Measurements from ENCODE around the gene RPS24.

RPS24 gene

DNA sequence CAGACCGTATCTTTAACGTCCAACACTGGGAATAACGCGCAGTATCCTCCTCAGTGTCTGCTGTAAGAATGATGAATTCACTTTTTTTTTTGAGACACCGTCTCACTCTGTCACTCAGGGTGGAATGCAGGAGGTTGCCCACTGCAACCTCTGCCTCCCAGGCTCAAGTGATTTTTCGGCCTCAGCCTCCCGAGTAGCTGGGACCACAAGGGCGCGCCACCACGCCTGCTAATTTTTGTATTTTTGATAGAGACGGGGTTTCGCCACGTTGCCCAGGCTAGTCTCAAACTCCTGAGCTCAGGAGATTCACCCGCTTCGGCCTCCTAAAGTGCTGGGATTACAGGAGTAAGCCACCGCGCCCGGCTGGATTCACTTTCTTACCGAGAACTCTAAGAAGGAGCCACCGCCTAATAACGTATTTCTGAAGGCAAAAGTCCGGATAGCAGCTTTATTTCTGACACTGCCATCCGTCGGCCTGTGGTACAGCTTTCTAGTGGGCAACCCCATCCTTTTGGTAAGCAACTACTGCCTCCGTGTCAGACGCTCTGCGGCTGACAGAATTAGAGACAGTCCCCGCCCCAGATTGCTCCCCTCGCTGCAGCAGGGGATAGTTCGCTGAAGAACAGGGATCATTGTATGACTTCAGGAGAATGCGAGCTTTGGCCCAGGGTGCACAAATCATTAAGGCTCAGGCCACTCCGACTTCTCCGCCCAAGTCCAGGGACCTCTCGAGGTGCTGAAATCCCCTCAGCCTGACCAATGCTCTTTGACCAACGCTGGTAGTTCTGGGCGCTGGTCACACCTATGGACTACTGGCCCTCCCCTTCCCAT lies 5.0 kb upstream of the RPS24 start:
- DNase-seq = no peak

DNA sequence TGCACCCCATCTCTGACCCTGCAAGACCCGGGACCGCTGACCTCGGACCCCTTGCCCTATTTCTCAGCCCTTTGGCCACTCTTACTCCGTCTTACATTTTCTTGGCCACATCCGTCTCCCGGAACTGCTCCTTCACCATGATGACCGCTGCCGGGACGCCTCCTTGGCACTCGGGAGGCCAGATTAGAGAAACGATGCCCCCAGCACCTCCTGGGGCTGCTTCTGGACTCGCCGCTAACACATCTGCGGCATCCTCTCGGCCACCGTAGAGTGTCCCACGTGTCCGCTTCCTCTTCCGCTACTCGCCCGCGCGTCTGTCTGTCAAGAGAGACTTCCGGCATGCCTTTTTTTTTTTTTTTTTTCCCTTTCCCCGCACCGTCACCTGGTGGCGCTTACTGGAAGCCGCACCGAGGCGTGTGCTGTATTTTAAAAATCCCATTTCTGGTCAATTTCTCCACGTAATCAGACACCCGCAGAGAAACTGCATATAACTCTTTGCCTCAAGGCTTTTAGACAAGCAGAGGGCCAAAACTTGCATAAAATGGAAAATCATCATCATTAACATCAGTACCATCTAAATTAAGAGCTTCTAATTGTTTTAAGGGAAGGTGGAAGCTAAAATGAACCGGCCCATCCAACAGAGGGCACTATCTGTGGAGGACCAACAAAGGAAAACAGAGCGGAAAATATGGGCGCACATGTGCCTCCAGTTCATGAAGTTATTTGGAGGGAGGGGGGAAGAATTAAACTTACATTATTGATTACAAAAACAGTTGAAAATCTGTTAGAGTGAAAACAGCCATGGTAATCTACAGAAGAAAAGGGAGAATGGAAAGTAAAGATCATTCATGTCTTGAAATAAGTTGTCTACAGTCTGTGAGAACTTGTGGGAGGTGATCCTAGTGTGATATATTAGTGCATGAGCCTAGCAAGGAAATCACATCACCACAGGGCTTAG lies 4.1 kb upstream of the RPS24 start, which contains the start of gene POLR3A:
POLR3A (minus strand) TSS at position 247 of the 958 bp plus-strand sequence; CDS start at position 139, 108 bp downstream.
- DNase-seq = peak; percentile 52

DNA sequence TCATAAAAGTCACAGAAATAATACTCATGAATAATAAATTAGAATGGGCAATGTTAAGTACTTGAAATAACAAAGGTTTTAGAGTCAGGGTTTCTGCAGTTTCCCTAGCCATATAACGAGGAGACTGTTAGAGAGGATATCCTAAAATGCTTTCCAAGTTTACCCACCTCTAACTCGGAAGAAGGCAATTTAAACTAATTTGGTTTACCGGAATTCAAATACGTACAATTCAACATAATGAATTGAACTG lies 351 bp upstream of the RPS24 start:
- DNase-seq = no peak

DNA sequence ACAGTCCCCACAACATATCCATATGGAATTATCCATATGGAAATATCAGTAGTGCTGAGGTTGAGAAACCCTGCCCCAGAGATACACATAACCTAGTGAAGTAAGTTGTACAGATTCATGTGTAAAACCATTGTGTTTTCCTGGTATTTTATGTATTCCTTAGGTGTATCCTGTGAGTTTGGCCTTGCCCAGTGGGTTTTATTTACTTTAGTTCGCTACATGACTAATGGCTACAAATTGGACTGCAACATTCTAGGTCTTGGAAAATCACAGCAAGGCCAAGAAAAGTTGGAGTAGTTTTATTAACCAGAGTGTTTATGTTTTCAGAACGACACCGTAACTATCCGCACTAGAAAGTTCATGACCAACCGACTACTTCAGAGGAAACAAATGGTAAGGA lies 1.4 kb downstream of the RPS24 start:
- no peak for DNase-seq

DNA sequence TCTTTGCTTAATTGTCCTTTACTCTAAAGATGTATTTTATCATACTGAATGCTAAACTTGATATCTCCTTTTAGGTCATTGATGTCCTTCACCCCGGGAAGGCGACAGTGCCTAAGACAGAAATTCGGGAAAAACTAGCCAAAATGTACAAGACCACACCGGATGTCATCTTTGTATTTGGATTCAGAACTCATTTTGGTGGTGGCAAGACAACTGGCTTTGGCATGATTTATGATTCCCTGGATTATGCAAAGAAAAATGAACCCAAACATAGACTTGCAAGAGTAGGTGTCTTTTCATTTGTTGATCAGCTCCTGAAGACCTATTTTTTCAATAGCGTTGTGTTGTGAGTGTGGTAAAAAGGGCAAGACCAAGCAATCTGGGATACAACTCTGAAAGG lies 1.8 kb downstream of the RPS24 start:
- no peak for DNase-seq

DNA sequence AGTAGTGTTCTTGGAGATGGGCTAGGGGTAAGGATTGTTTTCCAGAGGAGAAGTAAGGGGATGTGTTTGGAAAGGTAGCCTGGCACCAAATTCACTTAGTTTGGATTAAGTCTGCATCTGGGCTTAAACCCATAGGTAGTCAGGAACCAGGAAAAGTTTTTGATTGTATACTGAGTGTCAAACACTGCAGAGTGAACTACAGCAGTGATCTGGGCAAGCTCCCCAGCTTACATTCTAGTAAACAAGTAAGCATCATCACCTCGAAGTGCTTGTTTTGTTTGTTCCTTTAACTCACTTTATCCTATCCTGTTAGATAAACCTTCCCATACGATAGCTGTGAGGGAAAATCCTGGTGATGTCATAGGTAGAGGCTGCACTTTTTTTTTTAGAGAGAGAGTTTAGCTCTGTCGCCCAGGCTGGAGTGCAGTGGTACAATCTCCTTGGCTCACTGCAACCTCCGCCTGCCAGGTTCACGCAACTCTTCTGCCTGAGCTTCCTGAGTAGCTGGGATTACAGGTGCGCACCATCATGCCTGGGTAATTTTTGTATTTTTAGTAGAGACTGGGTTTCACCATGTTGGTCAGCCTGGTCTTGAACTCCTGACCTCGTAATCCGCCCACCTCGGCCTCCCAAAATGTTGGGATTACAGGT lies 2.4 kb downstream of the RPS24 start:
- DNase-seq = no peak

DNA sequence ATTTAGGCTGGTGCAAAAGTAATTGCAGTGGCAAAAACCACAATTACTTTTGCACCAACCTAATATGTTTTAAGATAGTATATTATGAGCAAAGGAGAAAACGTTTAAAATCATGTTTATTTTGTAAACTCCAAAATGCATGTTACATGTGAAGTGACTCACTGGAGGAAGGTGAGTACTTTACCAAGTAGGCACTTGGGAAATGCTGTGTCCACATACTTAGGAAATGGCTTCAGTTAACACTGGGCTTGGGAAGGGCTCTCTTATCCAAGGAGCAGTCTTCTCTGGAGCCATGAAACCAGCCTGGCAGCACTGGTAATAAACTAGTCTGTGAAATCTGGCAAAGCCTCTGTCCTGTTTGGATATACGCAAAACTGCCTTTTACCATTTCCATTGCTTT lies 4.4 kb downstream of the RPS24 start:
- DNase-seq = no peak

DNA sequence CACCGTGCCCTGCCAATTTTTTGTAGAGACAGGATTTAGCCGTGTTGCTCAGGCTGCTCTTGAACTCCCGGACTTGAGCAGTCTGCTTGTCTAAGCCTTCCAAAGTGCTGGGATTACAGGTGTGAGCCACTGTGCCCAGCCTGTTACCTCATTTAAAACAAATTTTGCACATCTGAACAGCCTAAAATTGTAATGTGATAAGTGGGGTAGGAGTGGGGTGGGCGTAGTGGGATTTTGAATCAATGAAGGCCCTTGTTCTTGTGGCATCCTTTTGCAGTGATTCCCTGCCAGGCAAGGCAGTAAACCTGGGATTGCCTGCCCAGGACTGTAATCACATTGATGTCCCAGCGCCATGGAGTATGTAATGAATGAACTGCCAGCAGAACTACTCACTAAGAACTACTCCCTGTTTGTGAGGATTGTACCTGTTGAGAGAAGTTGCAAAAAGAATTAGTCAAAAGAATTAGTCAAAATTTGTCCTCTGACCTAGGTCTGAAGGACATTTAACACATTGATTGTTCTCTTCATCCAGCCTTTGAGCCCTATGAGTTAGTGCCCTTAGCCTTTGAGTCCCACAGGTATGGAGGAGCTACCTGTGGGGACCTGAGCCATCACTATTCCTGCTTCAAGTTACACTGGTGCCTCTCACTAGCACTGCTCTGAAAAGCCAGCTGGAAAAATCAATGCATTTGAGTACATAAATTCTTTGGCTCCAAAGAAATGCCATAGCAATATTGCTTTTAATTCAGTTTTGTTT lies 5.3 kb downstream of the RPS24 start:
- DNase-seq = no peak

DNA sequence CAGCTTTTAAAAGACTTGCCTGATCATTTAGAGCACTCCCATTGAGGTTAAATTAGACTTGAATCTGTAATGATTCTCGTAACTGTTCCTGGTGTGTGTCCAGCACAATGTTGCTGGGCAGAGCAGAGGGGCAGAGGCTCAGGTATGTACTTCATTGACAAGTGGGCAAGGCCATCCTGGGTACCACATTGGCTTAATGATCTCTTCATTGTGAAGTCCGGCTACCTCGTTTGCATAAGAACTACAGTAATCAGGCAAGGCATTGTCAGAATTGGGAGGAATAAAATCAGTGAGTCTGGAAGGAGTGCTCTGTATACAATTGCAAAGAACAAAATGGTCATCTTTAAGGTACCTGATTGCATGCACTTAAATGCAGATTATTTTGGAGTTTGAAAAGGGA lies 6.1 kb downstream of the RPS24 start:
- no peak for DNase-seq

DNA sequence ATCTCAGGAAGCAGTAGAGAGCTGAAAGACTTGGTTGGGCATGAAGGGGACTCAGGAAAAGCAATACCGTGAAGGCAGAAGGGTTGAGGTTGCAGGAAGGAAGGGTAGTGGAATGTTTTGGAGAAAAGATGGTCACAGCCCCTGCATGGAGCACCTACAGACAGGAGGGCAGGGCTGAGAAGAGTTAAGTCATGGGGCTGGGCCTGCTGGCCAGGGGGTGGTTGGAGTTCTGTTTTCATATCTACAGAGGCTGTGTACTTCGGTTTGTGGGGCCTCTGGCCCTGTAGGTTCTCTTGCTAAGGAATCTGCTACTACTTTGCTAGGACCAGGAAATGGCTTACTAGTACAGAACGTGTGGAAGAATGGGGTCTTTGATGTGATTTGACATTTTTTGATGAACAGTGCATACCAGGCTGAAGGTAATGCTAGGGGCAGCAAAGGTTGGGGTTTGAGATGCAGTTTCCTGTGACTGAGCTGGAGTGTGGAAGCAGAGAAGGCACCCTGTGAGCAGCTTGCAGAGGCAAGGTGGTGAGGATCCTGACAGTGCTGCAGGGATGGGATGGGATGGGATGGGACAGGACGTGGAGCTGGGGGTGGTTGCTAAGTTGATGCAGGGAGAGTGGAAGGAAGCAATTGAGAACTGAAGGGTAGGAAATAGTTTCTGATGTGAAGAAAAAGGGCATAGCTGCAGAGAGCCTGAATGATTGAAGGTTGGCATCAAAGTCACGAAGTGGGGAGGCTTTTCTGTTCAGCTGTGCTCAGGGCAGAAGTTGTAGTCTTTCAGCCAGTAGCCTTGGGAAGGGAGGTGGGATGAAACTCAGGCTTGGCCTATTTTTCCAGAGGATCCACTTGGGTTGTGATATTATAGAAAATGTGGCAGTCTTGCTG lies 7.8 kb downstream of the RPS24 start:
- no peak for DNase-seq

DNA sequence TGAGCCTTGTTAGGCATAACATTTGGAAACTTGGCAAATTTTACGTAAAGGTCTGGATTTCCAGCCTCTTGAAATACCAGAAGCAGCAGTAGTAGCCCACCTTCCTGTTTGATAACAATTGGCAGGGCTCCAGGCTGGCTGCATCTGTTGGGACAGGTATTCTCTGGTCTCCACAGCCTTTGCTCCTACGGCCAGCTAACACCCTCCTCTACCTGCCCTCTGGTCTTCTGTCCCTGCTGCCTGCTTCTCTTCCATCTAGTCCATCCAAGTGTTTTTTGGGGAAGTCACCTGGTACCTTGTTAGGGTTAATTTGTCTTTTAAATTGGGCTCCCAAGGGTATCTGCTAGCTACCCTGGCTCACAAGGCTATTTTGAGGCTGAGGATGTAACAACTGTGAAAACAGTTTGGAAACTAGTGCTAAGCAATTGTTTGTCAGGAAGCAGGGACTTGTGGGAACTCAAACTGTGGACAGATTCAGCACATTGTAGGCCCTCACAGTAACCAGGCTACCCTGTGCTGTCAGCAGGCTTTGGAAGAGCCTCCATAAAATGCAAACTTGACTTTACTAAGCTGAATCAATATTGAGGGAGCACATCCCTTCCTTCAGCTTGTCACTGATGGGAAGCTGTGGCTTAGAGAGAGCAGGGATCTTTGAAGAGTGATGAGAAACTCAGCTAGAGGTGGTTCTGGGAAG lies 8.5 kb downstream of the RPS24 start:
- DNase-seq = no peak

DNA sequence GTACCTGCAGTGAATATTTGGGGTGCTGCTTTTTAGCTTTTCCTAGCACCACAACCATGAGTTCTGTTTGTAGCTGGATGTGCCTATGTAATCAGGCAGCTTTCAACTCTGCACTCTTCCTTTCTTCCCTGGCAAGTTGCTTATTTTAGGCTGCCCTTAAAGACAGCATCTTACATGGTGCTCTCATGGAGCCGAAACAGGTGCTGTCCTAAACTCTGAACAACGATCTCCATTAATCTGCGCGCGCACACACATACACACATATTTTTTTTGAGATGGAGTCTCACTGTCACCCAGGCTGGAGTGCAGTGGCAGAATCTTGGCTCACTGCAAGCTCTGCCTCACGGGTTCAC lies 9.1 kb downstream of the RPS24 start:
- no peak for DNase-seq

DNA sequence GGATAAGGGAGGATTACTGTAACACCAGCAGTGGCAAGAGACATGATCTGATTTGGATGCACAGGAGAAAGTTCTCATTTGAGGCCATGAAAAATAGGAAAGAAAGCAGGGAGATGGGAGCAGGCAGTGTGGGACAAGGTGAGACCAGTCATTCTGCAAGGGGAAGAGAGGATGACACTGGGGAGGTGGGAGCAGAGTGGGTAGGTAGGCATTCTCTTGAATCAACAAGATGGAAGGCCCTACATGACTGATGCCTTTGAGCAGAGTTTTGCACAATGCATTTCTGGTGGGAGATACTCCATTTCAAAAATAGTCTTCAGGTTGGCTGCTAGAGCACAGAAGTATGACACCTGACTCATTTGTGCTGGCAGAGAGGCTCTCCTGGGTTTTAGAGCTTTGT lies 10.5 kb downstream of the RPS24 start:
- no peak for DNase-seq

DNA sequence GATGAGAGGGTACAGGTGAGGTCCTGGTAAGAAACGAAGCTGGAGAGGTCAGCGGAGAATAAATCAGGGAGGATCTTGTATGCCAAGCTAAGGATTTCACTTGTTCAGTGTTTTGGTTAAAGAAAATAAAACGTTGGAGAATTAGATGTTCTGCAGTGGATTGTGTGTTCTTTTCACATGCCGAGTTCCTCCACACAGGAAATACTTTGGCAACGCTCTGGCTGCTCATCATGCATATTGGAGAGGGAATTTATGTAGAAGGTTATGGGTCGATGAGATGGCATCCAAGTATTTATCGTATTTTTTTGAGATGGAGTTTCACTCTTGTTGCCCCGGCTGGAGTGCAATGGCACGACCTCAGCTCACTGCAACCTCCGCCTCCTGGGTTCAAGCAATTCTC lies 11.0 kb downstream of the RPS24 start:
- DNase-seq = no peak

DNA sequence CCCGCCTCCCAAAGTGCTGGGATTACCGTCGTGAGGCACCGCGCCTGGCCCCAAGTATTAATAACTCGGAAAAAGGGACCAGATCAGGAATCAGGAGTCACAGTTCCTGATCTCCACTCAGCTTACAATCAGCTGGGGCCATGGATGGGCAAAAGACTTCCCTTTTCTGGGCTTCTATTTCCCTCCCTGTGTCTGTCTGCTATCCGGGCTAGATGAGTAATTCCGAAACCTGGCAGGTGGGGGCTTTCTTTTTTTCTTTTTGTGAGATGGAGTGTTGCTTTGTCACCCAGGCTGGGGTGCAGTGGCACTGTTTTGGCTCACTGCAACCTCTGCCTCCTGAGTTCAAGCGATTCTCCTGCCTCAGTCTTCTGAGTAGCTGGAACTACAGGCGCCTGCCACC lies 11.6 kb downstream of the RPS24 start:
- DNase-seq = no peak

DNA sequence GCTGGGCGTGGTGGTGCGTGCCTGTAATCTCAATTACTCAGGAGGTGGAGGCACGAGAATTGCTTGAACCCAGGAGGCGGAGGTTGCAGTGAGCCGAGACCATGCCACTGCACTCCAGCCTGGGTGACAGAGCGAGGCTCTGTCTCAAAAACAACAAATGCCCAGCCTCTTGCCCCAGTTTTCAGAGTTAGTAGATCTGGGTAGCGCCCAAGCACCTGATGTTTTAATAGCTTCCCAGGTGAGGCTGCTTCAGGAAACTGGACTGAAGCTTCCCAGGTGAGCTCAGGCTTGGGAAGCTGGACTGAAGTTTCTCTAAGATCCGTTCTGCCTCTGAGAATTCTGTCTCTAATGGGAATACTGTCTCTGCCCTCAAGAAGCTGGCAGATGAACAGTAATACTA lies 12.2 kb downstream of the RPS24 start:
- DNase-seq = no peak

DNA sequence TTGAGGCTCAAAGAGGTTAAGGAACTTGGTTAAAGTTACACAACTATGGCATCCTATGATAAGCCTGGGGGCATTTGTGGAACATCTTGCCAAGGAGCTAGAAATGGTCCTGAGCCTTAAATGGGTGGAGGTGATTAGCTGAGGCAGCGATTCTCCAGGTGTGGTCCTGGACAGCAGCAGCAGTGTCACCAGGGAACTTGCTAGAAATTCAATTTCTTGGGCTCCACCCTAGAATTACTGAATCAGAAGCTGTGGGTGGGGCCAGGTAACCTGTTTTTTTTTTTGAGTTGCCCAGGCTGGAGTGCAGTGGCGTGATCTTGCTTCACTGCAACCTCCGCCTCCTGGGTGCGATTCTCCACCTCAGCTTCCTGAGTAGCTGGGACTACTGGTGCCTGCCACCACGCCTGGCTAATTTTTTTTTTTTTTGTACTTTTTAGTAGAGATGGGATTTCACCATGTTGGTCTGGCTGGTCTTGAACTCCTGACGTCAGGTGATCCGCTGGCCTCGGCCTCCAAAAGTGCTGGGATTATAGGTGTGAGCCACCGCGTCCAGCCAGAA lies 13.1 kb downstream of the RPS24 start:
- no peak for DNase-seq

DNA sequence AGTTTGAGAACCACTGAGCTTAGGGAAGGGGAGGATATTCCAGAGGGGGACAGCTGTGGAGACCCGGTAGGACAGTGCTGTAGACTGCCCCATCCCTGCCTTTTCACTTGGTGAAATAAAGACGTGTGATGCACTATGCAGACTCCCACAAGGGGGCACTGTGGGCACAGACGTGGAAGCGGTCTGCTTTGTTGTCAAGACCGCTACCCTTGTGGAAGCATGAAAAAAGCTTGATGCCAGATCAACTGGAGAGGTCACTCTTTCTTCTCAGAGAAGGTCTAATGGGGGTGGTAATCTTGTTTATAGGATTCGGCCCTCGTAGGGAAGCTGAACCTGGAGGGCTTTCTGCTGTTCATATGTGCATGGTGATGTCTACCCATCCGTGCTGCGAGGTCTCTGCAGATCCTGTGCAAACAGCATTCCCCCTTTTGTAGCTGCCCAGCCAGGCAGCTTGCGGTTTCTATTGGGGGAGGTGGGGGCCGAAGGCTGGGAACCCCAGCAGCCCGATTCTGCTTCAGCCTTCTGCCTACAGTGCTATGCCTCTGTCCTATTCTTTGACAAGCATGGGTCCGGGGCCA lies 13.7 kb downstream of the RPS24 start:
- DNase-seq = no peak

DNA sequence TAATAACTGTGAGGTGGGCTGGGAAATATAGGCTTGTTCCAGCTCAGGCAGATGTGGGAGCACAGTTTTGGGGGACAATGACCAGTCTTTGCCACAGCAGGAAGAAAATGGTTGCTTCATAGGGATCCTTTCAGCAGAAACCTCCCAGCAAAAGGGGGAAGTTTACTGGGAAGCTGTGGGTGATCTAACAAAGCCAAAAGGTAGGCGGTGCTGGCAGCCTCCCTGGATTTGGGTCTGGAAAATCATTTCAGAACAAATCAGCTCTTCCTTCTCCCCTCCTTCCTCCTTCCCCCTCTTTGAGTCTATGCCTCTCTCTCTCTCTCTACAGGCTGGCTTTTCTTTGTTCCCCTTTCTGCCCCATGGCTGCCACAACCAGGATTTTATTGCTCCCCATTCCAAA lies 16.2 kb downstream of the RPS24 start:
- DNase-seq = no peak

DNA sequence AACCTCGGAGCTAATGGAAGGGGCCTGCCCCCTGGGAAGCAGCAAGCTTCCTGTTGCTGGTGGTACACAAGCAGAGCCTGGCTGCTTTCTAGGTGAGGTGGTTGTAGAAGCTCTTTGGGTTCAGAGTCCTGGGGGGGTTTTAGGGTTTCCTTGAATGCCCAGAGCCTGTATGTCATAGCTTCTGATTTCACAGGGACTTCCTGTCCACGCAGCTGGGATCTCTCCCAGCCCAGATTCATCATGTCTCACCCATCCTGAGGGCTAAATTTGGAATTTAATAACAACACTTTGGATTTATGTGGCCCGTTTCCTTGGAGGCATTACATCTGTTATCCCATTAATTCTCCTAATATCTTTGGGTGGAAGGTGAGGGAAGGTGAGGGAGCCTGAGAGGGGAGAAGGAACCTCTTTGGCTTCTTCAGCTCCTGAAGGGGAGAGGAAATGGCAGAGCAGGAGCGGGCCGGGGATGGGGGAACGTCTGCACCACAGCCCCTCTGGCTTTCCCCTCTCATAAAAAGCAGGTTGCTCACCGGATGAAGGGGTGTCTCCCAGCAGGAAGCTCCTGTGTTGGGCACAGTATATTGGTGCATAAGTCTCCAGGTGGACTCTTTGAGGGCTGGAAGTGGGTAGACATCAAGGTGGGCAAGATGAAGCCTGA lies 19.7 kb downstream of the RPS24 start:
- no peak for DNase-seq
